AG04449 (cell line): ENCODE results near the gene SNX27.
"Not testable (repeated sequence)": the region's sequence is repeated elsewhere in the genome, so short reads cannot be mapped to it uniquely, and the experiment has no call there.

ENCODE experiments used
- CTCF ChIA-PET: fragments of 350-600 bp; formaldehyde crosslinking; extraction: SDS; loops from one replicate; lab custom pipeline; 2021; ENCODE audit warnings: antibody characterized with exemption; lab: Yijun Ruan, JAX
- POLR2A ChIA-PET: fragments of 400-600, 350-600 bp; formaldehyde crosslinking; extraction: SDS; loops from one replicate; lab custom pipeline; 2020; ENCODE audit warnings: antibody characterized with exemption, inconsistent platforms; lab: Yijun Ruan, JAX
- DNase-seq: peaks from one replicate; pipeline ENCODE4 v3.0.0-alpha.2; 2010; ENCODE audit warnings: low read depth, low spot score
- H3K4me3 ChIP-seq: 2 replicates; pipeline ENCODE4 v1.5.1; 2011; ENCODE audit warnings: low read depth, mild to moderate bottlenecking, control low read depth, low read length
- CTCF ChIP-seq: IDR thresholded peaks from one replicate; pipeline ENCODE4 v1.5.1; 2011; ENCODE audit warnings: mild to moderate bottlenecking, moderate library complexity, low read length, control low read depth, inconsistent platforms; ENCODE audit not compliant: insufficient read depth; ENCODE audit errors: missing control alignments

SNX27 gene

GRCh38 chr1:151680391-151680790, 68.5 kb downstream of the SNX27 start:
- POLR2A ChIA-PET, result no interaction called here
- CTCF ChIA-PET, result interaction anchor here (1.6 to 3.0 kb wide), 2 partner anchors 12 to 55 kb away, joined by 4 to 21 read pairs; no protein-coding TSS in a partner anchor
- DNase-seq, result no peak
- no peak for TF ChIP-seq CTCF
- no peak overlapping the region for H3K4me3 ChIP-seq

GRCh38 chr1:151680826-151681225, 69.0 kb downstream of the SNX27 start:
- TF ChIP-seq CTCF, result no peak
- no peak overlapping the region for H3K4me3 ChIP-seq
- CTCF ChIA-PET, result interaction anchor here (1.6 to 3.0 kb wide), 2 partner anchors 11 to 54 kb away, joined by 4 to 21 read pairs; no protein-coding TSS in a partner anchor
- peak; percentile 62 for DNase-seq
- POLR2A ChIA-PET, result no interaction called here

- H3K4me3 ChIP-seq, result no peak overlapping the region
- ChIA-PET POLR2A (no interaction called here), CTCF (interaction anchor here (2.1 to 3.0 kb wide), 2 partner anchors 10 to 53 kb away, joined by 5 to 21 read pairs; no protein-coding TSS in a partner anchor)
- TF ChIP-seq CTCF, result no peak
- no peak for DNase-seq
These were observed 70.1 kb downstream of the SNX27 start for GRCh38 chr1:151681923-151682322.

GRCh38 chr1:151682901-151683300, 71.1 kb downstream of the SNX27 start:
- POLR2A ChIA-PET, DNase-seq, H3K4me3 ChIP-seq: not testable (repeated sequence)
- CTCF ChIA-PET, result interaction anchor here (2.1 to 2.7 kb wide), 2 partner anchors 11 to 52 kb away, joined by 5 to 12 read pairs; no protein-coding TSS in a partner anchor

GRCh38 chr1:151684128-151684527, 72.3 kb downstream of the SNX27 start:
- ChIA-PET CTCF (interaction anchor here (1.0 to 2.7 kb wide), 4 partner anchors 10 to 90 kb away, joined by 3 to 12 read pairs (median 6); no protein-coding TSS in a partner anchor), POLR2A (no interaction called here)
- no peak overlapping the region for H3K4me3 ChIP-seq
- no peak for TF ChIP-seq CTCF
- DNase-seq, result no peak

GRCh38 chr1:151686561-151686960, 74.7 kb downstream of the SNX27 start:
- no peak for DNase-seq
- TF ChIP-seq CTCF, result no peak
- no peak overlapping the region for H3K4me3 ChIP-seq
- POLR2A ChIA-PET, result no interaction called here
- CTCF ChIA-PET, result interaction anchor here (1.4 kb wide), 1 partner anchor 48 kb away, joined by 4 read pairs; no protein-coding TSS in a partner anchor

GRCh38 chr1:151689494-151689893, 77.6 kb downstream of the SNX27 start:
- no peak for TF ChIP-seq CTCF
- H3K4me3 ChIP-seq, result no peak overlapping the region
- ChIA-PET CTCF (interaction anchor here (0.6 to 2.8 kb wide), 6 partner anchors 45 to 324 kb away, joined by 3 to 14 read pairs (median 4); no protein-coding TSS in a partner anchor), POLR2A (no interaction called here)
- DNase-seq, result no peak
